CD8-positive, alpha-beta memory T cell (primary cell): Measurements from ENCODE around the gene PRKAR1A. TPM values are rescaled to one million over a fixed set of nuclear protein-coding genes. Genes with fewer than 3 reads are reported as not detected.

ENCODE experiments used
- CTCF ChIA-PET: fragments of 350-600 bp; sonication (Branson Sonifier 250); formaldehyde crosslinking; loops from one replicate; lab custom pipeline; 2021; ENCODE audit warnings: antibody characterized with exemption; lab: Charles Lee
- POLR2A ChIA-PET: fragments of 350-600 bp; sonication (Branson Sonifier 250); formaldehyde crosslinking; loops from one replicate; lab custom pipeline; 2021; ENCODE audit warnings: antibody characterized with exemption; lab: Charles Lee
- DNase-seq, 5 donors: peaks; one replicate each; pipeline versions ENCODE4 v3.0.0 to v3.0.0-alpha.2; 2020 to 2022; ENCODE audit warnings: mixed read lengths in 1 of 5
- H3K27ac ChIP-seq: one replicate; pipeline ENCODE4 v1.7.0; 2013; ENCODE audit warnings: low read depth, mild to moderate bottlenecking, low read length, moderate library complexity
- H3K27me3 ChIP-seq: 2 replicates; pipeline ENCODE4 v1.7.0; 2013; ENCODE audit warnings: low read length, mild to moderate bottlenecking; ENCODE audit not compliant: insufficient read depth, poor library complexity, severe bottlenecking
- H3K36me3 ChIP-seq: 2 replicates; pipeline ENCODE4 v1.7.0; 2013; ENCODE audit warnings: mild to moderate bottlenecking, low read length, moderate library complexity; ENCODE audit not compliant: insufficient read depth
- H3K4me1 ChIP-seq: 2 replicates; pipeline ENCODE4 v1.7.0; 2013; ENCODE audit warnings: mild to moderate bottlenecking, low read length, moderate library complexity; ENCODE audit not compliant: insufficient read depth
- H3K4me3 ChIP-seq: 2 replicates; pipeline ENCODE4 v1.7.0; 2013; ENCODE audit warnings: mild to moderate bottlenecking, low read length
- H3K9me3 ChIP-seq: 2 replicates; pipeline ENCODE4 v1.7.0; 2013; ENCODE audit warnings: mild to moderate bottlenecking, low read length
- H3K27ac Mint-ChIP-seq, 8 donors: one replicate each; pipeline ENCODE4 v1.8.0; 2020 to 2021; ENCODE audit warnings: mixed read lengths in 8 of 8, mild to moderate bottlenecking in 6 of 8, inconsistent platforms in 3 of 8, moderate library complexity in 3 of 8
- H3K27me3 Mint-ChIP-seq, 2 donors: one replicate each; pipeline ENCODE4 v1.8.0; 2020 to 2021; ENCODE audit warnings: mixed read lengths in 2 of 2, mild to moderate bottlenecking in 1 of 2, moderate library complexity in 1 of 2
- H3K36me3 Mint-ChIP-seq, 3 donors: one replicate each; pipeline ENCODE4 v1.8.0; 2020 to 2021; ENCODE audit warnings: mixed read lengths in 3 of 3, inconsistent platforms in 1 of 3, mild to moderate bottlenecking in 1 of 3
- H3K4me1 Mint-ChIP-seq, 3 donors: one replicate each; pipeline ENCODE4 v1.8.0; 2020 to 2021; ENCODE audit warnings: mixed read lengths in 3 of 3, inconsistent platforms in 1 of 3, mild to moderate bottlenecking in 1 of 3
- H3K4me3 Mint-ChIP-seq, 7 donors: one replicate each; pipeline ENCODE4 v1.8.0; 2020 to 2021; ENCODE audit warnings: mixed read lengths in 7 of 7, mild to moderate bottlenecking in 6 of 7, moderate library complexity in 4 of 7, inconsistent platforms in 2 of 7
- H3K9me3 Mint-ChIP-seq, 5 donors: one replicate each; pipeline ENCODE4 v1.8.0; 2020 to 2022; ENCODE audit warnings: mixed read lengths in 5 of 5, mild to moderate bottlenecking in 3 of 5, moderate library complexity in 2 of 5, inconsistent platforms in 1 of 5
- polyA plus RNA-seq: library from polyadenylated mRNA; unstranded; fragments of 300-500 nt; fragmentation: Illumina TruSeq; gene quantifications from one replicate; pipeline ENCODE4 v1.2.3, GENCODE V29; 2021
- total RNA-seq, 2 experiments: library from RNA; stranded (reverse); gene quantifications; one replicate each; pipeline ENCODE4 v1.2.3, GENCODE V29; 2021

Gene PRKAR1A
- total and polyA plus RNA-seq, 3 experiments from 2014 or later: 191 to 203 (median 197) TPM

GRCh38 chr17:68595496-68595895 is 83.3 kb downstream of the PRKAR1A start:
- no peak overlapping the region for H3K4me3 ChIP-seq
- peaks cover 3% of the 10 kb centered on the region for H3K4me1 ChIP-seq
- H3K36me3 ChIP-seq: no peaks in the 10 kb centered on the region
- H3K27me3 Mint-ChIP-seq: peaks cover 57 to 88% of the 10 kb centered on the region in 2 donors
- peaks cover 4 to 15% (median 6%) of the 10 kb centered on the region in 3 donors for H3K4me1 Mint-ChIP-seq
- CTCF ChIA-PET: interaction anchor here (1.3 kb wide), 1 partner anchor 11 kb away, joined by 3 read pairs; no protein-coding TSS in a partner anchor
- H3K9me3 Mint-ChIP-seq: no peaks in the 10 kb centered on the region
- H3K36me3 Mint-ChIP-seq: no peaks in the 10 kb centered on the region
- H3K27ac Mint-ChIP-seq: no peak overlapping the region
- no peak overlapping the region for H3K27ac ChIP-seq
- POLR2A ChIA-PET: no interaction called here
- no peak overlapping the region for H3K4me3 Mint-ChIP-seq
- peaks cover 24% of the 10 kb centered on the region for H3K27me3 ChIP-seq
- H3K9me3 ChIP-seq: no peaks in the 10 kb centered on the region
- DNase-seq: no peak

GRCh38 chr17:68595986-68596385 is 83.8 kb downstream of the PRKAR1A start:
- H3K27me3 Mint-ChIP-seq: peaks cover 56 to 85% of the 10 kb centered on the region in 2 donors
- Histone ChIP-seq H3K27me3 (peaks cover 24% of the 10 kb centered on the region), H3K4me3 (no peak overlapping the region), H3K9me3 (no peaks in the 10 kb centered on the region), H3K4me1 (peaks cover 3% of the 10 kb centered on the region), H3K27ac (no peak overlapping the region), H3K36me3 (no peaks in the 10 kb centered on the region)
- peaks cover 4 to 15% (median 6%) of the 10 kb centered on the region in 3 donors for H3K4me1 Mint-ChIP-seq
- peak in 1 of 5 donors; percentile 34 for DNase-seq
- no peak overlapping the region for H3K4me3 Mint-ChIP-seq
- ChIA-PET POLR2A (no interaction called here), CTCF (interaction anchor here (1.3 kb wide), 1 partner anchor 11 kb away, joined by 3 read pairs; no protein-coding TSS in a partner anchor)
- H3K36me3 Mint-ChIP-seq: no peaks in the 10 kb centered on the region
- H3K9me3 Mint-ChIP-seq: no peaks in the 10 kb centered on the region
- no peak overlapping the region for H3K27ac Mint-ChIP-seq

DNA sequence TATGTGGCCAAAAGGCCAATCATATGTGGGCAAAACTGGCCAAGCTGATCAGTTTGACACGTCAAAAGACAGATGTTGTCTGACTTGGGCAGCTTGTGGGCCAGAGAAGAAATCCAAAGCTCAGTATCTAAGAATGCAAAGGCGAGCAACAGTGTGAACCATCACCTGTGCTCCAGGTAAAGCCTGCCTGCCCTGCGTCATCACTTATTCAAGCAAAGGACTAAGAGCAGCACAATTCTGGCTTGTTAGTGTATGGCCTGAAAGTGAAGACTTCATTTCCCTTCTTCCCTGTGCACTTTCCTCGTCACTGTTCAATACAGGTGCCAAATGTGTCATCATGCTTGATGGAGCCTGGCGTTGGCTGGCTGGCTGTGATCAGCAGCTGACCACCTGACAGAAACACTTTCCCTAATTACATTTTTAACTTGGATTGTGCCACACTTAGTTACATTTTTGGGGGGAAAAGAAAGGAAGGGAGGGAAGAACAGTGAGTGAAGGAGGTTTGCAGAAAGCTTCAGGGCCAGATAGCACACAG is 84.2 kb downstream of the PRKAR1A start:
- H3K27ac Mint-ChIP-seq: no peak overlapping the region
- H3K4me3 Mint-ChIP-seq: no peak overlapping the region
- DNase-seq: no peak
- H3K4me1 ChIP-seq: peaks cover 3% of the 10 kb centered on the region
- ChIA-PET CTCF (no interaction called here), POLR2A (no interaction called here)
- H3K36me3 ChIP-seq: no peaks in the 10 kb centered on the region
- H3K9me3 Mint-ChIP-seq: no peaks in the 10 kb centered on the region
- H3K9me3 ChIP-seq: no peaks in the 10 kb centered on the region
- peaks cover 4 to 15% (median 10%) of the 10 kb centered on the region in 3 donors for H3K4me1 Mint-ChIP-seq
- no peaks in the 10 kb centered on the region for H3K36me3 Mint-ChIP-seq
- no peak overlapping the region for H3K27ac ChIP-seq
- peaks cover 56 to 83% of the 10 kb centered on the region in 2 donors for H3K27me3 Mint-ChIP-seq
- H3K27me3 ChIP-seq: peaks cover 24% of the 10 kb centered on the region
- H3K4me3 ChIP-seq: no peak overlapping the region

DNA sequence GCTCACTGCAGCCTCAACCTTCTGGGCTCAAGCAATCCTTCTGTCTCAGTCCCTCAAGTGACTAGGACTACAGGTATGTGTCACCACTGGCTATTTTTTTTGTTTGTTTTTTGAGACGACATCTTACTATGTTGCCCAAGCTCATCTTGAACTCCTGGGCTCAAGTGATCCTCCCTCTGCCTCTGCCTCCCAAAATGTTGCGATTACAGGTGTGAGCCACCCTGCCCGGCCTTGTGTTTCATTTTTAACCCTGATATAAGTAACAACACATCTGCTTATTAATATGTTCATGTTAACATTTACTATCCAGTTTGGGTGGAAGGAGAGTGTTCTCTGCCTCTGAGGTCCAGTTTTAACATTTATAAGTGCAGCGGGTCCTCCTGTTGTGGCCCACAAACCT is 85.8 kb downstream of the PRKAR1A start:
- Histone ChIP-seq H3K4me3 (no peak overlapping the region), H3K36me3 (no peaks in the 10 kb centered on the region), H3K27me3 (peaks cover 19% of the 10 kb centered on the region), H3K9me3 (no peaks in the 10 kb centered on the region), H3K27ac (no peak overlapping the region), H3K4me1 (peaks cover 3% of the 10 kb centered on the region)
- Mint-ChIP-seq H3K9me3 (no peaks in the 10 kb centered on the region), H3K36me3 (no peaks in the 10 kb centered on the region), H3K27me3 (peaks cover 60 to 83% of the 10 kb centered on the region in 2 donors), H3K27ac (no peak overlapping the region), H3K4me3 (no peak overlapping the region), H3K4me1 (peaks cover 7 to 24% (median 14%) of the 10 kb centered on the region in 3 donors)
- CTCF ChIA-PET: no interaction called here
- POLR2A ChIA-PET: no interaction called here
- no peak for DNase-seq

DNA sequence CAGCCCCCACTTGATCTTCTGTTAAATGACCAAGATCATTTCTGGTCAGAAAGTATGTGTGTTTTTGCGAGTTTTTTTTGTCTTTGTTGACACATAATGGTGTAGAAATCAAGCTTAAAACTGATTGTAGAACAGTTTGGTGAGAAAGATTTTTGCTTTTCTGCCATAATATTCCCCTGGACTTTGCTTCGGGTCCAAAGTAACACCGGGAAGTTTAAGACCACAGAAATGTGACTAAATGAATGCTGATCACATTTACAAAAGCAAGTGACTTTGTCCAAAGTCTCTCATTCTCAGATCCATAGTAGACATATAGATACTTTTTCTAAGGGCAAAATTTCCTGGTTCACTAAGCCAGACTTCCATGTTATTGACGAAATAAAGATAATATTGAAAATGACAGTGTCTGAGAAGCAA is 86.3 kb downstream of the PRKAR1A start:
- CTCF ChIA-PET: no interaction called here
- no peak overlapping the region for H3K4me3 Mint-ChIP-seq
- H3K27me3 ChIP-seq: peaks cover 19% of the 10 kb centered on the region
- POLR2A ChIA-PET: no interaction called here
- peaks cover 7 to 24% (median 14%) of the 10 kb centered on the region in 3 donors for H3K4me1 Mint-ChIP-seq
- H3K4me3 ChIP-seq: no peak overlapping the region
- H3K27ac Mint-ChIP-seq: no peak overlapping the region
- no peaks in the 10 kb centered on the region for H3K9me3 ChIP-seq
- H3K9me3 Mint-ChIP-seq: no peaks in the 10 kb centered on the region
- peaks cover 59 to 83% of the 10 kb centered on the region in 2 donors for H3K27me3 Mint-ChIP-seq
- peaks cover 3% of the 10 kb centered on the region for H3K4me1 ChIP-seq
- no peaks in the 10 kb centered on the region for H3K36me3 Mint-ChIP-seq
- no peak for DNase-seq
- no peaks in the 10 kb centered on the region for H3K36me3 ChIP-seq
- no peak overlapping the region for H3K27ac ChIP-seq

DNA sequence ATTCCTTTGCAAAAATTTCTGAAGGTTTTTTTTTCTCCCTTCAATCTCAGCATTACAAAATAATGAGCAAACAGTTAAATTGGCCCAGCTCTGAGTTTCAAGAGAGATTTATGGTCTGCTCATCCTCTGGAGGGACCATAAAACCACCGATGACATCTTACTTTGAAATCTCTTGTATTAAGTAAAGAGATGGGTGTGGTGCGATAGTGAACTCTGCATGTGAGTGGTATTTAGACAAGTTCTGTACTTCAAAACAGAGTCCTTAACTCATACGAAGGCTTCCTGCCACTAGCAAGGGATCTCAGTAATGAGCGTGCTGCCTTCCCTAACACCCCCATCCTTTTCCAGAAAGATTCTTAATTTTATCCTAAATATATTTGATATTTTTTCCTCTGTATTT is 86.9 kb downstream of the PRKAR1A start:
- Histone ChIP-seq H3K36me3 (no peaks in the 10 kb centered on the region), H3K4me1 (peaks cover 3% of the 10 kb centered on the region), H3K27me3 (peaks cover 19% of the 10 kb centered on the region), H3K4me3 (no peak overlapping the region), H3K27ac (no peak overlapping the region), H3K9me3 (no peaks in the 10 kb centered on the region)
- Mint-ChIP-seq H3K27me3 (peaks cover 59 to 83% of the 10 kb centered on the region in 2 donors), H3K4me3 (peak overlapping the region in 1 of 7 donors; percentile 72), H3K27ac (no peak overlapping the region), H3K9me3 (no peaks in the 10 kb centered on the region), H3K36me3 (no peaks in the 10 kb centered on the region), H3K4me1 (peaks cover 7 to 24% (median 14%) of the 10 kb centered on the region in 3 donors)
- DNase-seq: no peak
- CTCF ChIA-PET: no interaction called here
- POLR2A ChIA-PET: no interaction called here

GRCh38 chr17:68599552-68600066 is 87.4 kb downstream of the PRKAR1A start:
- H3K4me1 Mint-ChIP-seq: peaks cover 7 to 24% (median 14%) of the 10 kb centered on the region in 3 donors
- CTCF ChIA-PET: no interaction called here
- peaks cover 58 to 79% of the 10 kb centered on the region in 2 donors for H3K27me3 Mint-ChIP-seq
- H3K36me3 ChIP-seq: no peaks in the 10 kb centered on the region
- peaks cover 3% of the 10 kb centered on the region for H3K4me1 ChIP-seq
- no peaks in the 10 kb centered on the region for H3K9me3 Mint-ChIP-seq
- H3K27me3 ChIP-seq: peaks cover 19% of the 10 kb centered on the region
- H3K4me3 Mint-ChIP-seq: peak overlapping the region in 6 of 7 donors; percentile 3 to 82 (median 70)
- H3K9me3 ChIP-seq: no peaks in the 10 kb centered on the region
- DNase-seq: no peak
- H3K27ac ChIP-seq: no peak overlapping the region
- H3K27ac Mint-ChIP-seq: peak overlapping the region in 2 of 8 donors; percentile 53 to 94
- H3K36me3 Mint-ChIP-seq: no peaks in the 10 kb centered on the region
- no peak overlapping the region for H3K4me3 ChIP-seq
- POLR2A ChIA-PET: no interaction called here

- Histone ChIP-seq H3K27me3 (peaks cover 19% of the 10 kb centered on the region), H3K27ac (no peak overlapping the region), H3K4me1 (peaks cover 3% of the 10 kb centered on the region), H3K4me3 (no peak overlapping the region), H3K9me3 (no peaks in the 10 kb centered on the region), H3K36me3 (no peaks in the 10 kb centered on the region)
- CTCF ChIA-PET: no interaction called here
- H3K36me3 Mint-ChIP-seq: no peaks in the 10 kb centered on the region
- no peaks in the 10 kb centered on the region for H3K9me3 Mint-ChIP-seq
- peaks cover 54 to 78% of the 10 kb centered on the region in 2 donors for H3K27me3 Mint-ChIP-seq
- H3K4me1 Mint-ChIP-seq: peaks cover 7 to 24% (median 14%) of the 10 kb centered on the region in 3 donors
- DNase-seq: peak in 1 of 5 donors; percentile 4
- H3K4me3 Mint-ChIP-seq: peak overlapping the region in 4 of 7 donors; percentile 69 to 72 (median 70)
- no peak overlapping the region for H3K27ac Mint-ChIP-seq
- POLR2A ChIA-PET: no interaction called here
These were observed 88.1 kb downstream of the PRKAR1A start for GRCh38 chr17:68600067-68600930.
